GM18520 (cell line): ENCODE results near the gene GPR162.
"Not testable (repeated sequence)": the region's sequence is repeated elsewhere in the genome, so short reads cannot be mapped to it uniquely, and the experiment has no call there.

Experiments
- ATAC-seq: cut with Tn5 transposase; IDR thresholded peaks from one replicate; pipeline ENCODE4 v1.9.1; 2021; ENCODE audit not compliant: unreplicated experiment

GPR162 gene

GRCh38 chr12:6851921-6852650 is 30.5 kb downstream of the GPR162 start, which contains the start of gene USP5:
TSS of gene USP5 (plus strand) at chr12:6852150. CDS start at chr12:6852180, 30 bp downstream.
- ATAC-seq, result peak; percentile 70

GRCh38 chr12:6852651-6853354 is 31.2 kb downstream of the GPR162 start:
- no peak for ATAC-seq

- no peak for ATAC-seq
These were observed 32.0 kb downstream of the GPR162 start for GRCh38 chr12:6853626-6854025.

GRCh38 chr12:6854036-6854435 is 32.4 kb downstream of the GPR162 start:
- ATAC-seq, result no peak

- ATAC-seq, result no peak
These were observed 33.7 kb downstream of the GPR162 start for GRCh38 chr12:6855322-6855721.

GRCh38 chr12:6858799-6859198 is 37.2 kb downstream of the GPR162 start:
- no peak for ATAC-seq

GRCh38 chr12:6860116-6860515 is 38.5 kb downstream of the GPR162 start:
- no peak for ATAC-seq

GRCh38 chr12:6860942-6861341 is 39.3 kb downstream of the GPR162 start:
- ATAC-seq, result no peak

GRCh38 chr12:6861391-6861790 is 39.8 kb downstream of the GPR162 start:
- ATAC-seq, result no peak

GRCh38 chr12:6863033-6863432 is 41.4 kb downstream of the GPR162 start:
- no peak for ATAC-seq

- no peak for ATAC-seq
These were observed 42.1 kb downstream of the GPR162 start for GRCh38 chr12:6863586-6864321.

GRCh38 chr12:6865307-6865706 is 43.7 kb downstream of the GPR162 start:
- not testable (repeated sequence) for ATAC-seq

GRCh38 chr12:6866163-6866919 is 44.7 kb downstream of the GPR162 start:
- ATAC-seq, result no peak

GRCh38 chr12:6866920-6867412 is 45.3 kb downstream of the GPR162 start:
- no peak for ATAC-seq

GRCh38 chr12:6867413-6868210 is 46.0 kb downstream of the GPR162 start, which contains the start of gene TPI1:
TSS of gene TPI1 (plus strand) at chr12:6867531. CDS start at chr12:6867567, 36 bp downstream.
- peak; percentile 36 for ATAC-seq

GRCh38 chr12:6868211-6869048 is 46.8 kb downstream of the GPR162 start:
- no peak for ATAC-seq

GRCh38 chr12:6869049-6870021 is 47.7 kb downstream of the GPR162 start:
- no peak for ATAC-seq

GRCh38 chr12:6870304-6870703 is 48.7 kb downstream of the GPR162 start:
- not testable (repeated sequence) for ATAC-seq
